Astrocyte (in vitro differentiated cells and primary cell): ENCODE data around the gene INPP5B. TPM values are rescaled to one million over a fixed set of nuclear protein-coding genes. Genes with fewer than 3 reads are reported as not detected.

ENCODE experiments used
- DNase-seq: peaks from one replicate; pipeline ENCODE4 v3.0.0-alpha.2; 2010; ENCODE audit warnings: low read depth
- FAIRE-seq: peaks from 2 replicates; lab custom pipeline; 2011; peaks lifted over from hg19 to GRCh38; lab: Jason Lieb, UNC
- H2AFZ ChIP-seq: 2 replicates; pipeline ENCODE4 v1.6.0; 2012; ENCODE audit warnings: low read depth, low read length, inconsistent platforms
- H3K27ac ChIP-seq: 2 replicates; pipeline ENCODE4 v1.5.1; 2011; ENCODE audit warnings: low read depth, low read length, inconsistent platforms
- H3K27me3 ChIP-seq: 2 replicates; pipeline ENCODE4 v1.6.0; 2011; ENCODE audit warnings: low read length, inconsistent platforms; ENCODE audit not compliant: insufficient read depth
- H3K36me3 ChIP-seq: 2 replicates; pipeline ENCODE4 v1.5.1; 2011; ENCODE audit warnings: low read length, inconsistent platforms; ENCODE audit not compliant: insufficient read depth
- H3K4me1 ChIP-seq: 2 replicates; pipeline ENCODE4 v1.5.1; 2011; ENCODE audit warnings: low read length, inconsistent platforms; ENCODE audit not compliant: insufficient read depth
- H3K4me2 ChIP-seq: 2 replicates; pipeline ENCODE4 v1.6.0; 2012; ENCODE audit warnings: low read length, inconsistent platforms
- H3K4me3 ChIP-seq: 2 replicates; pipeline ENCODE4 v1.5.1; 2011; ENCODE audit warnings: low read depth, mild to moderate bottlenecking, low read length, inconsistent platforms; ENCODE audit not compliant: insufficient read depth
- H3K79me2 ChIP-seq: 2 replicates; pipeline ENCODE4 v1.6.0; 2012; ENCODE audit warnings: mild to moderate bottlenecking, low read length, inconsistent platforms; ENCODE audit not compliant: insufficient read depth
- H3K9ac ChIP-seq: 2 replicates; pipeline ENCODE4 v1.6.0; 2012; ENCODE audit warnings: mild to moderate bottlenecking, low read length, inconsistent platforms
- H3K9me3 ChIP-seq: 2 replicates; pipeline ENCODE4 v1.5.1; 2012; ENCODE audit warnings: low read depth, mild to moderate bottlenecking, low read length, inconsistent platforms; ENCODE audit not compliant: insufficient read depth
- H4K20me1 ChIP-seq: 2 replicates; pipeline ENCODE4 v1.6.0; 2012; ENCODE audit warnings: low read length, inconsistent platforms; ENCODE audit not compliant: insufficient read depth
- H3K27ac Mint-ChIP-seq: one replicate; pipeline ENCODE4 v1.8.0; 2021; ENCODE audit warnings: mild to moderate bottlenecking, mixed read lengths; ENCODE audit not compliant: unreplicated experiment
- H3K27me3 Mint-ChIP-seq: one replicate; pipeline ENCODE4 v1.8.0; 2021; ENCODE audit warnings: low read depth, mixed read lengths; ENCODE audit not compliant: unreplicated experiment
- H3K36me3 Mint-ChIP-seq: one replicate; pipeline ENCODE4 v1.8.0; 2021; ENCODE audit warnings: low read depth, mixed read lengths; ENCODE audit not compliant: unreplicated experiment
- H3K4me1 Mint-ChIP-seq: one replicate; pipeline ENCODE4 v1.8.0; 2021; ENCODE audit warnings: low read depth, mixed read lengths; ENCODE audit not compliant: unreplicated experiment
- H3K4me3 Mint-ChIP-seq: one replicate; pipeline ENCODE4 v1.8.0; 2021; ENCODE audit warnings: mild to moderate bottlenecking, moderate library complexity, mixed read lengths; ENCODE audit not compliant: unreplicated experiment
- H3K9me3 Mint-ChIP-seq: one replicate; pipeline ENCODE4 v1.8.0; 2021; ENCODE audit warnings: mild to moderate bottlenecking, mixed read lengths; ENCODE audit not compliant: unreplicated experiment
- EZH2 ChIP-seq: IDR thresholded peaks from 2 replicates; pipeline ENCODE4 v1.6.1; 2012; ENCODE audit warnings: mild to moderate bottlenecking, low read length, inconsistent platforms; ENCODE audit not compliant: insufficient read depth
- total RNA-seq: library from RNA; stranded (reverse); gene quantifications from 2 replicates; pipeline ENCODE4 v1.2.1, GENCODE V29; 2021
- TF ChIP-seq, protein P1 (sequence below): IDR thresholded peaks from 2 replicates; pipeline ENCODE4 v1.5.1; 2011; ENCODE audit warnings: low read depth, mild to moderate bottlenecking, inconsistent platforms, low read length, moderate library complexity; ENCODE audit not compliant: insufficient read depth

The INPP5B gene
- total RNA-seq, 1 donor from 2014 or later, result 19.4 TPM

DNA sequence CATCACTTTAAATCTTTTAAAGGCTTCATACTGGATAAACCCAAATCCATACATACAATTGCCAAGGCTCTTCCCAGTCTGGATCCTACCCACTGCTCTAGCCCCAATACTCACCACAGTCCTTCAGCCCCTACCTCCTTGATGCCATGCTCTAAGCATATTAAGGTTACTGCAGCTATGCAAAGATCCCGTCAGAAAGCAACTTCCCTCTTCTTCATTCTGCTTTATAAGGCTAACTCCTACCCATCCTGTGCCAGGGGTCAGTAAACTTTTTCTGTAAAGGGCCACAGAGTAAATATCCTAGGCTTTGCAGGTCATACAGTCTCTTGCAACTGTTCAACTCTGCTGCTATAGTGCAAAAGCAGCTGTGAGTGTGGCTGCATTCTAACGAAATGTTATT, 53.2 kb downstream of the INPP5B start:
- Mint-ChIP-seq H3K4me3 (no peak overlapping the region), H3K9me3 (no peaks in the 10 kb centered on the region), H3K36me3 (peaks cover 2% of the 10 kb centered on the region), H3K4me1 (peaks cover 3% of the 10 kb centered on the region), H3K27ac (no peak overlapping the region), H3K27me3 (no peaks in the 10 kb centered on the region)
- H3K27ac ChIP-seq, result no peak overlapping the region
- H3K79me2 ChIP-seq, result no peaks in the 10 kb centered on the region
- H3K27me3 ChIP-seq, result no peaks in the 10 kb centered on the region
- TF ChIP-seq EZH2, result no peak
- H3K4me1 ChIP-seq, result no peaks in the 10 kb centered on the region
- no peak overlapping the region for H3K9ac ChIP-seq
- DNase-seq, result no peak
- FAIRE-seq, result no peak
- H2AFZ ChIP-seq, result no peak overlapping the region
- H3K36me3 ChIP-seq, result peaks cover 5% of the 10 kb centered on the region
- no peak overlapping the region for H3K4me3 ChIP-seq
- H4K20me1 ChIP-seq, result no peaks in the 10 kb centered on the region
- no peak overlapping the region for H3K4me2 ChIP-seq
- H3K9me3 ChIP-seq, result no peaks in the 10 kb centered on the region

DNA sequence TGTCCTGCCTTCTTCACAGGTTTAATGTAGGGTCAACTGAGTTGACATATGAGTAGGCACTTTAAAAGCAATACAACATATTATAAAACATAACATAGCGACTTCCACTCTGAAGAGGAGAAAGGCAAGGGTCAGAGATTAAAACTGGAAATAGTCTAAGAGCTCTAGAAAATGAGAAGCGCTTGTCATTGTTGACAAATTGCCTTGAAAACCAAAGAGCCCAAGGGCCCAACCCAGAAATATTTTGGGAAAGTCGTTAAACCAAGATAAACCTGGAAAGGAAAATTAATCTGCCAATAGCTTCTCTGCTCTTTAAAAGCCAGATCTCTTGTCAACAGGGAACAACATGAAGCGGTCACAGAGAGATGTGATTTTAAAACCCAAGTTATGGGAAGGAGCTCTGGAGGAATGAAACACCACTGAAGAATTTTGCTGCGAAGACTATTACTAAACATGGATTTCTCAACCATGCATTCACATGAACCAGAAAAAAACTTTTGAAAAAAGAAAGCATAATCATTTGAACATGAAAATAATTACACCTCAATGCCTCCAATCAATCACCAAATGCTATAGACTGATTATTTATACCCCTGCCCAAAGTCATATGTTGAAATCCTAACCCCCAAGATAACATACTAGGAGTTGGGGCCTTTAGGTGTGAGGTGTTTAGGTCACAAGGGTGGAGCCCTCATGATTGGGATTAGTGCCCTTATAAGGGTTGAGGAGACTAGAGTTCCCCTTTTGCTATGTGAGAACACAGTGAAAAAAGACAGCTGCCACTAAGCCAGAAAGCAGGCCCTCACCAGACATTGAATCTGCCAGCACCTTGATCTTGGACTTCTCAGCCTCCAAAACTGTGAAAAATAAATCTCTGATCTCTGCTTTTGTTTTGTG, 54.5 kb downstream of the INPP5B start:
- TF ChIP-seq, protein P1, sequence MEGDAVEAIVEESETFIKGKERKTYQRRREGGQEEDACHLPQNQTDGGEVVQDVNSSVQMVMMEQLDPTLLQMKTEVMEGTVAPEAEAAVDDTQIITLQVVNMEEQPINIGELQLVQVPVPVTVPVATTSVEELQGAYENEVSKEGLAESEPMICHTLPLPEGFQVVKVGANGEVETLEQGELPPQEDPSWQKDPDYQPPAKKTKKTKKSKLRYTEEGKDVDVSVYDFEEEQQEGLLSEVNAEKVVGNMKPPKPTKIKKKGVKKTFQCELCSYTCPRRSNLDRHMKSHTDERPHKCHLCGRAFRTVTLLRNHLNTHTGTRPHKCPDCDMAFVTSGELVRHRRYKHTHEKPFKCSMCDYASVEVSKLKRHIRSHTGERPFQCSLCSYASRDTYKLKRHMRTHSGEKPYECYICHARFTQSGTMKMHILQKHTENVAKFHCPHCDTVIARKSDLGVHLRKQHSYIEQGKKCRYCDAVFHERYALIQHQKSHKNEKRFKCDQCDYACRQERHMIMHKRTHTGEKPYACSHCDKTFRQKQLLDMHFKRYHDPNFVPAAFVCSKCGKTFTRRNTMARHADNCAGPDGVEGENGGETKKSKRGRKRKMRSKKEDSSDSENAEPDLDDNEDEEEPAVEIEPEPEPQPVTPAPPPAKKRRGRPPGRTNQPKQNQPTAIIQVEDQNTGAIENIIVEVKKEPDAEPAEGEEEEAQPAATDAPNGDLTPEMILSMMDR, result no peak
- no peak for TF ChIP-seq EZH2
- peaks cover 6% of the 10 kb centered on the region for H3K36me3 Mint-ChIP-seq
- H3K27me3 ChIP-seq, result no peaks in the 10 kb centered on the region
- no peak overlapping the region for H3K9ac ChIP-seq
- H3K36me3 ChIP-seq, result peaks cover 11% of the 10 kb centered on the region
- H3K4me3 Mint-ChIP-seq, result peak overlapping the region; percentile 16
- no peaks in the 10 kb centered on the region for H3K9me3 ChIP-seq
- H3K4me2 ChIP-seq, result no peak overlapping the region
- no peaks in the 10 kb centered on the region for H3K4me1 ChIP-seq
- peaks cover 3% of the 10 kb centered on the region for H3K4me1 Mint-ChIP-seq
- DNase-seq, result peak; percentile 47
- H3K27ac Mint-ChIP-seq, result peak overlapping the region; percentile 71
- H3K79me2 ChIP-seq, result no peaks in the 10 kb centered on the region
- H3K9me3 Mint-ChIP-seq, result no peaks in the 10 kb centered on the region
- no peaks in the 10 kb centered on the region for H4K20me1 ChIP-seq
- H2AFZ ChIP-seq, result no peak overlapping the region
- no peak overlapping the region for H3K27ac ChIP-seq
- H3K27me3 Mint-ChIP-seq, result no peaks in the 10 kb centered on the region
- H3K4me3 ChIP-seq, result no peak overlapping the region
- no peak for FAIRE-seq

DNA sequence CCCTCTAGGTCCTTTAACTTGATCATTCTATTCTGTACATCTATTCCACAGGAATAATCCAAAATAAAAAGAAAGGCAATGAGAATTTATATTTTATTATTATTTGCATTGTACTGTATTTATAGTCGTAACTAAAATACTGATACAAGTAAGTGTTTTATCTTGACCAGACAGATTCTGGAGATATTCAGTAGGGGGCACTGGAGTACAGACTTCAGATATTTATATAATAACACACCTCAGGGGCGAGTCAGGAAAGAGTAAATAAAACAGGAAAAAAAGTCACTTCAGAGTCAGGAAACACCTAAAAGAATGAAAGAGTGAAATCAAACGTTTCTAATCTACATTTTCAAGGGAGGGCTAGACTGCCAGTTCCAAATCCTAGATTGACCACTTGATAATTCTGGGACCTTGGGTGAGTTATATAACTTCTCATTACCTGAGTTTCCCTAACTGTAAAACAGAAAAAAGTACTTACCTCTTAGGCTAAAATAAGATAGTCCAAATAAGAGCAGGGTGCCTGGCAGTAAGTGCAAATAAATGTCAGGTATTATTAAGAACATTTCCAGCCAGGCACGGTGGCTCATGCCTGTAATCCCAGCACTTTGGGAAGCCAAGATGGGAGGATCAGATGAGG, 56.4 kb downstream of the INPP5B start:
- Mint-ChIP-seq H3K4me1 (peaks cover 3% of the 10 kb centered on the region), H3K27me3 (no peaks in the 10 kb centered on the region), H3K4me3 (no peak overlapping the region), H3K27ac (no peak overlapping the region), H3K9me3 (no peaks in the 10 kb centered on the region), H3K36me3 (peaks cover 19% of the 10 kb centered on the region)
- no peak overlapping the region for H3K4me2 ChIP-seq
- DNase-seq (peak; percentile 16), FAIRE-seq (no peak)
- no peak overlapping the region for H3K27ac ChIP-seq
- no peak overlapping the region for H2AFZ ChIP-seq
- no peak for TF ChIP-seq EZH2
- TF ChIP-seq, protein P1, result peak; percentile 37
- no peaks in the 10 kb centered on the region for H3K27me3 ChIP-seq
- no peaks in the 10 kb centered on the region for H3K79me2 ChIP-seq
- H3K4me1 ChIP-seq, result no peaks in the 10 kb centered on the region
- no peak overlapping the region for H3K4me3 ChIP-seq
- peaks cover 23% of the 10 kb centered on the region for H3K36me3 ChIP-seq
- no peak overlapping the region for H3K9ac ChIP-seq
- no peaks in the 10 kb centered on the region for H3K9me3 ChIP-seq
- H4K20me1 ChIP-seq, result no peaks in the 10 kb centered on the region
